Measurements from ENCODE around the gene USP44. TPM values are rescaled to one million over a fixed set of nuclear protein-coding genes. Genes with fewer than 3 reads are reported as not detected.

The USP44 gene
- total RNA-seq, 2 donors from 2014 or later = 0.54 to 2.5 TPM

- no peak overlapping the region for H3K4me3 ChIP-seq
- peak overlapping the region; percentile 3 to 13 for H3K27ac ChIP-seq
- no peak for ATAC-seq (ENCODE audit: insufficient number of reproducible peaks, low FRiP score, low read depth)
- no peak for TF ChIP-seq CTCF (IDR thresholded peaks at IDR 0.05)
- H3K36me3 ChIP-seq = peaks cover 17% of the 10 kb centered on the region
- H3K9me3 ChIP-seq = no peaks in the 10 kb centered on the region
- no peaks in the 10 kb centered on the region for H3K27me3 ChIP-seq (replicated peaks; ENCODE audit: insufficient read depth)
- peaks cover 15 to 50% of the 10 kb centered on the region in 2 donors for H3K4me1 ChIP-seq (ENCODE audit: control insufficient read depth in 1 of 2, low read depth in 2 of 2)
- DNase-seq (ENCODE audit: low spot score) = no peak
These were observed 69.4 kb downstream of the USP44 start for GRCh38 chr12:95481888-95482287.

- peaks cover 15 to 57% of the 10 kb centered on the region in 2 donors for H3K4me1 ChIP-seq (ENCODE audit: control insufficient read depth in 1 of 2, low read depth in 2 of 2)
- ATAC-seq (ENCODE audit: insufficient number of reproducible peaks, low FRiP score, low read depth) = no peak
- H3K36me3 ChIP-seq = peaks cover 16% of the 10 kb centered on the region
- no peaks in the 10 kb centered on the region for H3K27me3 ChIP-seq (replicated peaks; ENCODE audit: insufficient read depth)
- no peak overlapping the region for H3K4me3 ChIP-seq
- H3K27ac ChIP-seq = peak overlapping the region; percentile 3 to 13
- no peak for DNase-seq (ENCODE audit: low spot score)
- H3K9me3 ChIP-seq = no peaks in the 10 kb centered on the region
- TF ChIP-seq CTCF (IDR thresholded peaks at IDR 0.05) = no peak
These were observed 70.2 kb downstream of the USP44 start for GRCh38 chr12:95481072-95481471.

GRCh38 chr12:95480230-95480629, 71.0 kb downstream of the USP44 start:
- Histone ChIP-seq H3K4me1 (ENCODE audit: control insufficient read depth in 1 of 2, low read depth in 2 of 2) (peaks cover 19 to 65% of the 10 kb centered on the region in 2 donors), H3K36me3 (peaks cover 16% of the 10 kb centered on the region), H3K4me3 (peak overlapping the region; percentile 6), H3K9me3 (no peaks in the 10 kb centered on the region), H3K27ac (peak overlapping the region in 1 of 2 donors; percentile 27), H3K27me3 (replicated peaks; ENCODE audit: insufficient read depth) (no peaks in the 10 kb centered on the region)
- TF ChIP-seq CTCF (IDR thresholded peaks at IDR 0.05) = no peak
- ATAC-seq (ENCODE audit: insufficient number of reproducible peaks, low FRiP score, low read depth) = no peak
- DNase-seq (ENCODE audit: low spot score) = no peak

- H3K4me1 ChIP-seq (ENCODE audit: control insufficient read depth in 1 of 2, low read depth in 2 of 2) = peaks cover 11 to 48% of the 10 kb centered on the region in 2 donors
- DNase-seq (ENCODE audit: low spot score) (no peak), ATAC-seq (ENCODE audit: insufficient number of reproducible peaks, low FRiP score, low read depth) (no peak)
- peak overlapping the region; percentile 96 for H3K4me3 ChIP-seq
- H3K27me3 ChIP-seq (replicated peaks; ENCODE audit: insufficient read depth) = no peaks in the 10 kb centered on the region
- H3K36me3 ChIP-seq = peaks cover 16% of the 10 kb centered on the region
- H3K9me3 ChIP-seq = no peaks in the 10 kb centered on the region
- H3K27ac ChIP-seq = peak overlapping the region; percentile 88 to 96
- no peak for TF ChIP-seq CTCF (IDR thresholded peaks at IDR 0.05)
These were observed 76.7 kb downstream of the USP44 start for GRCh38 chr12:95474660-95474958.

- peaks cover 16% of the 10 kb centered on the region for H3K36me3 ChIP-seq
- no peak for TF ChIP-seq CTCF (IDR thresholded peaks at IDR 0.05)
- no peaks in the 10 kb centered on the region for H3K27me3 ChIP-seq (replicated peaks; ENCODE audit: insufficient read depth)
- H3K4me1 ChIP-seq (ENCODE audit: control insufficient read depth in 1 of 2, low read depth in 2 of 2) = peaks cover 11 to 45% of the 10 kb centered on the region in 2 donors
- peak; percentile 90 for DNase-seq (ENCODE audit: low spot score)
- no peaks in the 10 kb centered on the region for H3K9me3 ChIP-seq
- H3K4me3 ChIP-seq = peak within 1 kb of the TSS; percentile 96
- H3K27ac ChIP-seq = peak within 1 kb of the TSS; percentile 88 to 96
- ATAC-seq (ENCODE audit: insufficient number of reproducible peaks, low FRiP score, low read depth) = peak; percentile 92
These were observed 77.2 kb downstream of the USP44 start, which contains the start of gene METAP2 for GRCh38 chr12:95473884-95474659. TSS of gene METAP2 (plus strand) at chr12:95474152. CDS start at chr12:95474180, 28 bp downstream.

All from thoracic aorta (tissue), 2 donors.